ENCODE measurements around the gene MRTFB. TPM values are rescaled to one million over a fixed set of nuclear protein-coding genes. Genes with fewer than 3 reads are reported as not detected.

The MRTFB gene
- total and polyA plus RNA-seq, 8 donors, result 4.3 to 81.6 (median 22.4) TPM

DNA sequence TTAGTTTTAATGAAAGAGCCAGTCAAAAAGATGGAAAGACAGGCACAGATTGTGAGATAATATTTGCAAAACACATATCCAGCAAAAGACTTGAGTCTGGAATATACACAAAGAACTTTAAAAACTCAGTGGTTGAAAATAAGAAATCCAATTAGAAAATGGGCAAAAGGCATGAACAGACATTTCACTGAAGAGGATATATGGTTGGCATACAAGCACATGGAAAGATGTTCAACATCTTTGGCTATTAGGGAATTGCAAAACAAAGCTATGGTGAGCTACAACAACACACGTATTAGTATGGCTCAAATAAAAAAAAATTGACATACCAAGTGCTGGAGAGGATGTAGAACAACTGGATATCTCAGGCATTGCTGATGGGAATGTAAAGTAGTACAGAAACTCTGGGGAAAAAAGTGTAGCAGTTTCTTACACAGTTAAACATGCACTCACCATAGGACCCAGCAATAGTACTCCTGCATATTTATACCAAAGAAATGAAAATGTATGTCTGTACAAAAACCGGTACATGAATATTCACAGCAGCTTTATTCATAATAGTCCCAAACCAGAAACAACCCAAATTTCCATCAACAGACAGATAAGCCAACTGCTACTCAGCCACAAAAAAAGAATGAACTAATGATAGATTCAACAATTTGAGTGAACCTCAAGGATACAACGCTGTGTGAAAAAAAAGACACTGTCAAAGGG lies 44.4 kb upstream of the MRTFB start:
- Histone ChIP-seq H3K9me3 (no peaks in the 10 kb centered on the region), H3K27ac (no peak overlapping the region), H3K36me3 (no peaks in the 10 kb centered on the region), H3K4me1 (peaks cover 0 to 10% (median 0%) of the 10 kb centered on the region in 4 donors), H3K4me3 (no peak overlapping the region), H3K27me3 (no peaks in the 10 kb centered on the region)
- no peak for DNase-seq
- intact Hi-C loops (cut with DNase I; ENCODE audit: low total_unique reads), result no loop called here
- TF ChIP-seq POLR2AphosphoS5 (IDR thresholded peaks at IDR 0.05), result no peak
- TF ChIP-seq, protein P1, sequence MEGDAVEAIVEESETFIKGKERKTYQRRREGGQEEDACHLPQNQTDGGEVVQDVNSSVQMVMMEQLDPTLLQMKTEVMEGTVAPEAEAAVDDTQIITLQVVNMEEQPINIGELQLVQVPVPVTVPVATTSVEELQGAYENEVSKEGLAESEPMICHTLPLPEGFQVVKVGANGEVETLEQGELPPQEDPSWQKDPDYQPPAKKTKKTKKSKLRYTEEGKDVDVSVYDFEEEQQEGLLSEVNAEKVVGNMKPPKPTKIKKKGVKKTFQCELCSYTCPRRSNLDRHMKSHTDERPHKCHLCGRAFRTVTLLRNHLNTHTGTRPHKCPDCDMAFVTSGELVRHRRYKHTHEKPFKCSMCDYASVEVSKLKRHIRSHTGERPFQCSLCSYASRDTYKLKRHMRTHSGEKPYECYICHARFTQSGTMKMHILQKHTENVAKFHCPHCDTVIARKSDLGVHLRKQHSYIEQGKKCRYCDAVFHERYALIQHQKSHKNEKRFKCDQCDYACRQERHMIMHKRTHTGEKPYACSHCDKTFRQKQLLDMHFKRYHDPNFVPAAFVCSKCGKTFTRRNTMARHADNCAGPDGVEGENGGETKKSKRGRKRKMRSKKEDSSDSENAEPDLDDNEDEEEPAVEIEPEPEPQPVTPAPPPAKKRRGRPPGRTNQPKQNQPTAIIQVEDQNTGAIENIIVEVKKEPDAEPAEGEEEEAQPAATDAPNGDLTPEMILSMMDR (IDR thresholded peaks at IDR 0.05), result no peak
- 95 to 97% (median 96%) methylated on average over 3 of the region's 3 CpGs for WGBS, 5 donors

- WGBS, 5 donors, result 43 to 60% (median 51%) methylated on average over 3 of the region's 3 CpGs
- no peaks in the 10 kb centered on the region for H3K9me3 ChIP-seq
- DNase-seq, result no peak
- no peak overlapping the region for H3K4me3 ChIP-seq
- TF ChIP-seq EP300 (IDR thresholded peaks at IDR 0.05) (no peak), POLR2AphosphoS5 (IDR thresholded peaks at IDR 0.05) (no peak), POLR2A (IDR thresholded peaks at IDR 0.05) (no peak)
- TF ChIP-seq, protein P1 (IDR thresholded peaks at IDR 0.05), result no peak
- H3K4me1 ChIP-seq, result peaks cover 0 to 10% (median 0%) of the 10 kb centered on the region in 4 donors
- no peak overlapping the region for H3K27ac ChIP-seq
- H3K27me3 ChIP-seq, result no peaks in the 10 kb centered on the region
- intact Hi-C loops (cut with DNase I; ENCODE audit: low total_unique reads), result no loop called here
- H3K36me3 ChIP-seq, result no peaks in the 10 kb centered on the region
Observed at GRCh38 chr16:14028202-14028601, 42.9 kb upstream of the MRTFB start.

DNA sequence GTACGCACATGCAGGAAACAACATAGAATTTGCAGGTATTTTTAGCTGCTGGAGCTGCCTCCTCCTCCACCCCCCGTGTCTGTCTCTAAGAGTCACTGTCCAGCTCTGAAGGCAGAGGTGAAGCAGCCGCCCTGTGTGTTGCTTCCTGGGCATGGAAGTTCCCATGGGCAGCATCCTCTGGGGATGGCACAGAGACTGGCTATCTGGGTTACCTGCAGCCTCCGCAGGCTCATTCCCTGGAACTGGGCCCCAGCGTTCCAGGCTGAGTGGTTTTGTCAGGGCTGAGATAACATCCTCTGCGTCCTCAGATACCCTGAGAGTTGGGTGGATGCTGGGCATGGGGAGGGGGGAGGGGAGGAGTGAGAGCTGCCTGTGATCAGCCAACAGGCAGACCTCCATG lies 41.5 kb upstream of the MRTFB start:
- Histone ChIP-seq H3K36me3 (no peaks in the 10 kb centered on the region), H3K9me3 (no peaks in the 10 kb centered on the region), H3K27me3 (no peaks in the 10 kb centered on the region), H3K27ac (no peak overlapping the region), H3K4me3 (no peak overlapping the region), H3K4me1 (no peaks in the 10 kb centered on the region)
- WGBS, 5 donors, result 38 to 81% (median 58%) methylated on average over 3 to 6 of the region's 6 CpGs
- no peak for DNase-seq
- TF ChIP-seq POLR2AphosphoS5 (IDR thresholded peaks at IDR 0.05) (no peak), POLR2A (IDR thresholded peaks at IDR 0.05) (no peak), EP300 (IDR thresholded peaks at IDR 0.05) (no peak)
- TF ChIP-seq, protein P1 (IDR thresholded peaks at IDR 0.05), result no peak
- intact Hi-C loops (cut with DNase I; ENCODE audit: low total_unique reads), result no loop called here

DNA sequence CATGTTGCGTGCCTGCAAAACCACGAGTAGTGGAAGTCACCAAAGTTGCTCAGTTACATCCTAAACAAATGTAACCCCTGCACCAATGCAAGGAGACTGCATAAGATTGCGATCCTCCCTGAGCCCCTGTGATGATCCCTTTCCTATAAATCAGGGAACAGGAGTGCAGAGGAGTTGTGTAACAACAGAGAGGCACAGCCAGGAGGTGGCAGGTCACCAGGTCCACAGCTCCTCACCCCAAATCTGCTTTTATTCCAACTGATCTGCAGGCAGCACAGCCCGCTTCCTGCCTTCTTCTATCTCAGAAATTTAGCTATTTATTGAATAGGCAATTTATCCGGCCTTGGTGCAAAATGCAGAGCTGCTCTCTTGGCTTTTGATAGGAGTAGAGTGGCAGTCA lies 36.0 kb upstream of the MRTFB start:
- no peak for TF ChIP-seq EP300 (IDR thresholded peaks at IDR 0.05)
- TF ChIP-seq, protein P1 (IDR thresholded peaks at IDR 0.05), result no peak
- TF ChIP-seq POLR2AphosphoS5 (IDR thresholded peaks at IDR 0.05), result no peak
- no peak for TF ChIP-seq POLR2A (IDR thresholded peaks at IDR 0.05)
- Histone ChIP-seq H3K27ac (no peak overlapping the region), H3K4me1 (no peaks in the 10 kb centered on the region), H3K27me3 (no peaks in the 10 kb centered on the region), H3K4me3 (no peak overlapping the region), H3K9me3 (peaks cover 0 to 6% (median 5%) of the 10 kb centered on the region in 4 donors), H3K36me3 (no peaks in the 10 kb centered on the region)
- no peak for DNase-seq
- intact Hi-C loops (cut with DNase I; ENCODE audit: low total_unique reads), result no loop called here
- WGBS, 5 donors, result 84 to 92% (median 90%) methylated on average over 5 of the region's 5 CpGs

All from stomach (tissue), 9 donors.